GM18951 (cell line): ENCODE data around the gene ITIH2.
"Not testable (repeated sequence)": the region's sequence is repeated elsewhere in the genome, so short reads cannot be mapped to it uniquely, and the experiment has no call there.

ENCODE experiments used
- POLR2A ChIP-seq: IDR thresholded peaks from 4 replicates; pipeline ENCODE4 v1.6.1; 2011; ENCODE audit warnings: mild to moderate bottlenecking; ENCODE audit not compliant: insufficient read length, insufficient read depth; ENCODE audit errors: extremely low read depth
- in situ Hi-C: fragments of 300-500 bp; cut with MboI; formaldehyde crosslinking; loops from one replicate; pipeline ENCODE4 v1.12.0; 2022; ENCODE audit warnings: low sequenced_read_pairs, mixed read lengths, inconsistent platforms; ENCODE audit not compliant: unreplicated experiment

ITIH2 gene

DNA sequence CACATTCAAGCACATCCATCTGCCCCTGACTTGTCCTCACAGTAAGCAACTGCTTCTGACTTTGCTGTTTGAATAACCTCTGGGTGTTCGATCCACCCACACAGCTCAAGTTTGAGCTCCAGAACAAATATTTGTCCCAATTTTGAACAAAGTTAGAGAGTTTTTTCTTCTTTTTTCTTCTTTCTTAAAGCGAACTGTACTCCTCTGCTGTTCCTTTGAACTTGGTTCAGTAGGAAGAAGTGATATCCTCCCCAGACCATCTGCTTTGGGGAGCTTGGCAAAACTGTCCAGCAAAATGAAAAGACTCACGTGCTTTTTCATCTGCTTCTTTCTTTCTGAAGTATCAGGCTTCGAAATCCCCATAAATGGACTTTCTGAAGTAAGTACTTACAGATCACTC lies at the start of gene ITIH2:
ITIH2 (plus strand) TSS at position 177 of the 400 bp plus-strand sequence; CDS start at position 296, 119 bp downstream.
- in situ Hi-C loops: no loop called here
- TF ChIP-seq POLR2A: no peak

GRCh38 chr10:7657079-7657478 lies 46.0 kb upstream of the ITIH2 start:
- in situ Hi-C loops: not testable (repeated sequence)

GRCh38 chr10:7657552-7657951 lies 45.6 kb upstream of the ITIH2 start:
- in situ Hi-C loops: no loop called here

DNA sequence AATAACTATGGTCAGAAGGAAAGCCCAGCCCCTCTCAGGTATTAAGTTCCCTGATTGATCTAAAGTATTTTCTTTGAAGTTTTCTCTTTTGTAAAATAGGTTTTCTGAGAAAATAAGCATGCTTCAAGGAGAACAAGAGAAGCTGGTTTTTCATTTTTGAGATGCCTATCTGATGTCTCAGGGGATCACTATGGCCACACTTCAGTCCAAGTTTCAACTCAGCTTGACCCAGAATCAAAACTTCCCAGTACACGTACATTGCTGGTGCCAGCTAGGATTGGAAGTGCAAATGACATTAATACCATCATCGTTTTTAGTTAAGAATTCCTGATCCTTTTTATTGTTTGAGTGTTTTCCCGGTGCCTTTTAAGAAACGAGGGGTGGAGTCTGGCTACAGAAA lies 43.6 kb upstream of the ITIH2 start:
- TF ChIP-seq POLR2A: no peak
- in situ Hi-C loops: no loop called here

More at GRCh38 chr10:7657552-7657951, 45.6 kb upstream of the ITIH2 start:
- TF ChIP-seq POLR2A: no peak

DNA sequence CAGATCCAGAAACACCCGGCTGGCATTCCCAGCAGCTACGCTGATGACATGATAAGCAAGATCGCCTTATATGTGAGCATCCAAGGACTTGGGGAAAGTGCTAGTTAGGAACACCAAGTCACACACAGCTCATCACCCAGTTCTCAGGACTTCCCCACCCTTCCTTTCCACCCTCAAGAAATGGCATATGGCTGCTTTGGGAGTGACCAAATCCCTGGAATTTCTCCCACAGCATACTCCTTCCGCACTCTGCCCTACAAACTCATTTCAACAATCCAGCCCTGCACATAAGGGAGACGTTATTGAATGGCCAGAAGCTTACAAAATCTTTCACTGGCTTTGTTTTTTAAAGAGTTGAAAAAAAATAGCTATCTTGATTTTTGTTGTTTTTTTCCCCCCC lies 40.6 kb upstream of the ITIH2 start:
- in situ Hi-C loops: no loop called here
- TF ChIP-seq POLR2A: no peak

GRCh38 chr10:7664707-7665106 lies 38.4 kb upstream of the ITIH2 start:
- in situ Hi-C loops: no loop called here
- TF ChIP-seq POLR2A: no peak

- in situ Hi-C loops: no loop called here
- no peak for TF ChIP-seq POLR2A
Observed at GRCh38 chr10:7665767-7666166, 37.3 kb upstream of the ITIH2 start.

DNA sequence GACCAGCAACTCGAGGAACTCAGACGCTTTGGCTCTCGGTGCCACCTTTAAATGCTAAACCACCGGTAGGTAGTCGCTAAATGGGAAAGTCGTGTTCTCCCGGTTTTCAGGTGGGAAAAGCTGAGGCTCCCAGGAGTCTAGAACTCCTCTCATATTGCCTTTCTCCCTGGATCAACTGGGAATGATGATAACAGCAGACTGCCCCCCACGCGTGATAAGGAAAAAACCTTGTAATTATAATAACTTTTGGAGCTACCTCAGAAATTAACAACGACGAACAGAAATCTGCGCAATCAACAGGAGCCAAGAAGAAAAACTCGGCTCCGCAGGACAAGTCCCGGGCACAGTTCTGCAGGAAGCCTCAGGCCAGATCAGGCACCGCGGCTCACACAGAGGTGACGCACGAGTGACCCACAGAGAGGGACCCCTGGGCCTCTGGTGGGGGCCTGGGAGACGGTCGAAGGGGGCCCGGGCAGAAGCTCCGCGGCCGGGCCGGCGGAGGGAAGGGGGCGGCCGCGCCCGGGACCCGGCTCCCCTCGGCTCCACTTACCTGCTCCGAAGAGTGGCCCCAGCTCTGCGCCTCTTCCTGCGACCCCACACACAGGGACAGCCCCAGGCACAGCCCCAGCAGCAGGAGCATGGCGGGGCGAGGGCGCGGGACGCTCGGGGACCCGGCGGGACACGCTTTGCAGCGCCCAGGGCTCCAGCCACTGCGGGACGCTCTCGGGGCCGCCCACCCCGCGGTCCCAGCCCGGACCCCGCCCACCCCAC lies 36.7 kb upstream of the ITIH2 start, which contains the start of gene ITIH5:
ITIH5 (minus strand) TSS at position 714 of the 771 bp plus-strand sequence; CDS start at position 640, 74 bp downstream.
- in situ Hi-C loops: no loop called here
- no peak for TF ChIP-seq POLR2A

GRCh38 chr10:7667262-7668141 lies 35.6 kb upstream of the ITIH2 start:
- no peak for TF ChIP-seq POLR2A
- in situ Hi-C loops: no loop called here

GRCh38 chr10:7670157-7670556 lies 33.0 kb upstream of the ITIH2 start:
- in situ Hi-C loops: loop anchor here (10.0 kb wide), 1 partner anchor 125 kb away; no protein-coding TSS in a partner anchor
- no peak for TF ChIP-seq POLR2A

- in situ Hi-C loops: loop anchor here (10.0 kb wide), 1 partner anchor 128 kb away; no protein-coding TSS in a partner anchor
Observed at GRCh38 chr10:7672341-7673134, 30.6 kb upstream of the ITIH2 start.

DNA sequence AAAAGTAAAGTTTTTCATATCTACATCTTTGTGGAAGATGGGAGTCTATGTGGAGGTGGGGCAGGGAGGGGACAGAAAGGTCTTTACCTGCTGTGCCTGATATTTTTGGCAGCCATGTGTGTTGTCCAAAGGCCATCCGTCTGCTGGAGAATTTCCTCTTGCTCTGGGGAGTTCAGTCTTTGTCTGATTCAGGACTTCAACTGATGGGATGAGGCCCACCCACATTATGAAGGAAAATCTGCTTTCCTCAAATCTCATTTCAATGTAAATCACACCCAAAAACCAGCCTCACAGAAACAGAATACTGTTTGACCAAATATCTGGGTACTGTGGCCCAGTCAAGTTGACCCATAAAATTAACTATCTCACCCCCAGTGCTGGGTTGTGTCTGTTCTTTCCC lies 23.9 kb upstream of the ITIH2 start:
- no peak for TF ChIP-seq POLR2A
- in situ Hi-C loops: loop anchor here (10.0 to 25.0 kb wide), 2 partner anchors 134 to 267 kb away; partner anchors contain the start of gene SFMBT2

More at GRCh38 chr10:7672341-7673134, 30.6 kb upstream of the ITIH2 start:
- TF ChIP-seq POLR2A: no peak

GRCh38 chr10:7680078-7680477 lies 23.0 kb upstream of the ITIH2 start:
- in situ Hi-C loops: loop anchor here (25.0 kb wide), 1 partner anchor 268 kb away; the partner anchor contains the start of gene SFMBT2
